Measurements from ENCODE around the gene USP32. TPM values are rescaled to one million over a fixed set of nuclear protein-coding genes. Genes with fewer than 3 reads are reported as not detected.

The USP32 gene
- total and polyA plus RNA-seq, 2 donors (not counting 3 experiments of a cell fraction or from before 2014, with no cell fraction given) = 15.7 to 52.9 TPM

DNA sequence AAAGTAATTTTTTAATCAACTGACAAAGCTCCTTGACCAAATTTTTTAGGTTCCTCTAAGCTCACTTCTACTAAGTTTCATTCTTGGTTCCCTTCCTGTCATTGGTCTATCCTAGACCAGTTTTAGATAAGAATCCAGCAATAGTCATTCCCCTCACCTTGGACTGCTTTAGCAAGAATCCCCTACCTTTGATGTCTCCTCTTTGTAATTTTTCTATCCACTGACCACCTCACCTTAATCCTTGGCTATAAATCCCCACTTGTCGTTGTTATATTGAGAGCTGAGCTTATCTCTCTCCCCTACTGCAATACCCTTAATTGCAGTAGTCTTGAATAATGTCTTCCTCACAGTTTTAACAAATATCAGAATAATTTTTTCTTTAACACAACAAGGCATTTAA is 107.2 kb downstream of the USP32 start:
- Histone ChIP-seq H3K4me1 (ENCODE audit: control insufficient read depth, extremely low read depth, insufficient read depth, low read length) (no peaks in the 10 kb centered on the region), H2AFZ (ENCODE audit: low read depth, low read length) (no peak overlapping the region), H3K27me3 (ENCODE audit: control insufficient read depth in 2 of 2, insufficient read depth in 2 of 2, low read length in 2 of 2) (no peaks in the 10 kb centered on the region), H3K36me3 (ENCODE audit: control insufficient read depth in 2 of 2, extremely low read depth in 1 of 2, insufficient read depth in 2 of 2, low read length in 2 of 2) (no peaks in the 10 kb centered on the region), H3K9ac (replicated peaks; ENCODE audit: extremely low read depth, insufficient read depth, low read length) (no peak overlapping the region), H3K9me3 (replicated peaks; ENCODE audit: control insufficient read depth, insufficient read depth, low read length) (no peaks in the 10 kb centered on the region), H3K79me2 (ENCODE audit: control insufficient read depth, insufficient read depth, low read length) (no peaks in the 10 kb centered on the region), H3K27ac (ENCODE audit: insufficient read depth, low read depth, low read length) (no peak overlapping the region), H3K4me3 (replicated peaks in 1 of 3; ENCODE audit: insufficient read depth in 1 of 3, low read depth in 1 of 3, low read length in 3 of 3) (no peak overlapping the region), H3K9me1 (replicated peaks; ENCODE audit: control insufficient read depth, extremely low read depth, insufficient read depth, low read length) (no peaks in the 10 kb centered on the region), H3K4me2 (ENCODE audit: insufficient read depth, low read length) (no peak overlapping the region), H4K20me1 (replicated peaks; ENCODE audit: control insufficient read depth, extremely low read depth, insufficient read depth, low read length) (no peaks in the 10 kb centered on the region)
- no peak for DNase-seq (ENCODE audit: low read depth, low spot score)
- ChIA-PET POLR2A (no interaction called here), CTCF (no interaction called here)
- no TSS peak for BruUV-seq (replicated peaks)
- TF ChIP-seq, protein P1, sequence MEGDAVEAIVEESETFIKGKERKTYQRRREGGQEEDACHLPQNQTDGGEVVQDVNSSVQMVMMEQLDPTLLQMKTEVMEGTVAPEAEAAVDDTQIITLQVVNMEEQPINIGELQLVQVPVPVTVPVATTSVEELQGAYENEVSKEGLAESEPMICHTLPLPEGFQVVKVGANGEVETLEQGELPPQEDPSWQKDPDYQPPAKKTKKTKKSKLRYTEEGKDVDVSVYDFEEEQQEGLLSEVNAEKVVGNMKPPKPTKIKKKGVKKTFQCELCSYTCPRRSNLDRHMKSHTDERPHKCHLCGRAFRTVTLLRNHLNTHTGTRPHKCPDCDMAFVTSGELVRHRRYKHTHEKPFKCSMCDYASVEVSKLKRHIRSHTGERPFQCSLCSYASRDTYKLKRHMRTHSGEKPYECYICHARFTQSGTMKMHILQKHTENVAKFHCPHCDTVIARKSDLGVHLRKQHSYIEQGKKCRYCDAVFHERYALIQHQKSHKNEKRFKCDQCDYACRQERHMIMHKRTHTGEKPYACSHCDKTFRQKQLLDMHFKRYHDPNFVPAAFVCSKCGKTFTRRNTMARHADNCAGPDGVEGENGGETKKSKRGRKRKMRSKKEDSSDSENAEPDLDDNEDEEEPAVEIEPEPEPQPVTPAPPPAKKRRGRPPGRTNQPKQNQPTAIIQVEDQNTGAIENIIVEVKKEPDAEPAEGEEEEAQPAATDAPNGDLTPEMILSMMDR (IDR thresholded peaks at IDR 0.05; ENCODE audit: extremely low read depth in 1 of 2, insufficient read depth in 1 of 2, low read depth in 1 of 2, low read length in 2 of 2) = no peak
- TF ChIP-seq MYC (IDR thresholded peaks at IDR 0.05; ENCODE audit: low read depth, low read length) (no peak), POLR2AphosphoS5 (IDR thresholded peaks at IDR 0.05; ENCODE audit: insufficient read depth, low read depth, low read length) (no peak), JUN (IDR thresholded peaks at IDR 0.05; ENCODE audit: borderline replicate concordance, insufficient read depth, insufficient read length, low read depth) (no peak), GATA2 (IDR thresholded peaks at IDR 0.05; ENCODE audit: insufficient read depth, insufficient read length, low read depth, low read length) (no peak), FOS (IDR thresholded peaks at IDR 0.05; ENCODE audit: borderline replicate concordance, insufficient read depth, low read length) (no peak), POLR2A (IDR thresholded peaks at IDR 0.05; ENCODE audit: low read depth, low read length) (no peak), EZH2 (IDR thresholded peaks at IDR 0.05; ENCODE audit: borderline replicate concordance, low read depth, low read length, severe bottlenecking) (no peak)
- TF ChIP-seq, protein P2, sequence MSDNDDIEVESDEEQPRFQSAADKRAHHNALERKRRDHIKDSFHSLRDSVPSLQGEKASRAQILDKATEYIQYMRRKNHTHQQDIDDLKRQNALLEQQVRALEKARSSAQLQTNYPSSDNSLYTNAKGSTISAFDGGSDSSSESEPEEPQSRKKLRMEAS (IDR thresholded peaks at IDR 0.05; ENCODE audit: insufficient read depth, insufficient read length) = no peak
- intact Hi-C loops (cut with micrococcal nuclease) (no loop called here), dilution Hi-C loops (cut with MboI; ENCODE audit: extremely low pct_ligation_motif_present, low sequenced_read_pairs) (no loop called here)
- FAIRE-seq = no peak

Measured in endothelial cell of umbilical vein (primary cell).